Keratinocyte (primary cell): ENCODE measurements around the gene C13orf42.

Experiments
- EZH2 ChIP-seq: IDR thresholded peaks from one replicate; pipeline ENCODE4 v1.6.1; 2012; ENCODE audit warnings: inconsistent platforms, mild to moderate bottlenecking, low read length, moderate library complexity
- TF ChIP-seq, protein P1 (sequence below), 3 experiments: IDR thresholded peaks in 1 of 3; conservative IDR thresholded peaks in 1 of 3; optimal IDR thresholded peaks in 1 of 3; 2 replicates in 2 of 3; 3 replicates in 1 of 3; pipeline versions ENCODE3 to v1.5.1; 2011; ENCODE audit warnings: low read length in 3 of 3, mild to moderate bottlenecking in 3 of 3, moderate library complexity in 2 of 3, control low read depth in 1 of 3, inconsistent platforms in 1 of 3; ENCODE audit not compliant: insufficient read depth in 2 of 3; ENCODE audit errors: extremely low read depth in 1 of 3

DNA sequence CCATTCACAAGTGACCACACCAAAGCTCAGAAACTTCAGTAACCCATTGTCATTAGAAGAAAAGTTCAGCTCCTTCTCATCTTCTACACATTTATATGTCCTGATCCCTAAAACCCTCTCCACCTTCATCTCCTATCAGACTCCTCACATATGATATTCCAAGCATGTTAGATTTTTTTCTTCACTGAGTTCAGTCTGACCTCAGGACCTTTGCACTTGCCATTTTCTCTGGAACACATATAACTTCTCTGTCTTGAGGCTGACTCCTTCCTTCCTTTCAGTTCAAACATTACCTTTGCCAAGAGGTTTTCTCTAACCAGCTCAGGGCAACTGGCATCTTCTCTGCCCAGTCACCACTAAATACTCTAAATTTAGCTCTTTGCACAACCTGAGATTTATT is 54.1 kb downstream of the C13orf42 start:
- no peak for TF ChIP-seq EZH2
- TF ChIP-seq, protein P1, sequence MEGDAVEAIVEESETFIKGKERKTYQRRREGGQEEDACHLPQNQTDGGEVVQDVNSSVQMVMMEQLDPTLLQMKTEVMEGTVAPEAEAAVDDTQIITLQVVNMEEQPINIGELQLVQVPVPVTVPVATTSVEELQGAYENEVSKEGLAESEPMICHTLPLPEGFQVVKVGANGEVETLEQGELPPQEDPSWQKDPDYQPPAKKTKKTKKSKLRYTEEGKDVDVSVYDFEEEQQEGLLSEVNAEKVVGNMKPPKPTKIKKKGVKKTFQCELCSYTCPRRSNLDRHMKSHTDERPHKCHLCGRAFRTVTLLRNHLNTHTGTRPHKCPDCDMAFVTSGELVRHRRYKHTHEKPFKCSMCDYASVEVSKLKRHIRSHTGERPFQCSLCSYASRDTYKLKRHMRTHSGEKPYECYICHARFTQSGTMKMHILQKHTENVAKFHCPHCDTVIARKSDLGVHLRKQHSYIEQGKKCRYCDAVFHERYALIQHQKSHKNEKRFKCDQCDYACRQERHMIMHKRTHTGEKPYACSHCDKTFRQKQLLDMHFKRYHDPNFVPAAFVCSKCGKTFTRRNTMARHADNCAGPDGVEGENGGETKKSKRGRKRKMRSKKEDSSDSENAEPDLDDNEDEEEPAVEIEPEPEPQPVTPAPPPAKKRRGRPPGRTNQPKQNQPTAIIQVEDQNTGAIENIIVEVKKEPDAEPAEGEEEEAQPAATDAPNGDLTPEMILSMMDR (optimal IDR thresholded peaks at IDR 0.05 in 1 of 3, IDR thresholded peaks at IDR 0.05 in 1 of 3, conservative IDR thresholded peaks at IDR 0.05 in 1 of 3; ENCODE audit: extremely low read depth in 1 of 3, insufficient read depth in 2 of 3, low read length in 3 of 3) = no peak
